ENCODE data around the gene RNF183.

The RNF183 gene

GRCh38 chr9:113350107-113350661, 47.0 kb upstream of the RNF183 start:
- Histone ChIP-seq H3K27me3 (ENCODE audit: control insufficient read depth in 1 of 2, insufficient read depth in 1 of 2, low read length in 2 of 2) (peaks cover 53 to 75% of the 10 kb centered on the region in 2 experiments), H3K4me2 (ENCODE audit: low read length, poor library complexity, severe bottlenecking) (no peak overlapping the region), H3K23ac (ENCODE audit: low read length in 2 of 2) (no peak overlapping the region), H2BK120ac (ENCODE audit: low read depth, low read length) (peak overlapping the region; percentile 45), H3K14ac (ENCODE audit: low read length in 2 of 2) (no peak overlapping the region), H2BK12ac (ENCODE audit: low read length in 2 of 2) (no peak overlapping the region), H3K18ac (ENCODE audit: low read depth in 1 of 2, low read length in 2 of 2) (no peak overlapping the region), H3K4me3 (ENCODE audit: insufficient read depth in 1 of 2, low read depth in 1 of 2, low read length in 2 of 2) (peak overlapping the region in 1 of 2 experiments; percentile 69), H3K79me1 (replicated peaks; ENCODE audit: low read length, poor library complexity, severe bottlenecking) (no peaks in the 10 kb centered on the region), H2BK15ac (ENCODE audit: low read depth, poor library complexity, severe bottlenecking) (no peak overlapping the region), H3K4me1 (ENCODE audit: control insufficient read depth, insufficient read depth, low read depth, low read length) (peaks cover 6% of the 10 kb centered on the region), H3K4ac (ENCODE audit: low read depth in 1 of 2, low read length in 2 of 2) (no peak overlapping the region), H2AK5ac (ENCODE audit: low read length, severe bottlenecking) (no peak overlapping the region), H3K9ac (ENCODE audit: low read length) (peak overlapping the region; percentile 29), H2AFZ (ENCODE audit: low read depth, low read length) (no peak overlapping the region), H4K91ac (ENCODE audit: low read length) (no peak overlapping the region), H3K9me3 (ENCODE audit: control insufficient read depth, low read length) (no peaks in the 10 kb centered on the region), H3K27ac (ENCODE audit: low read length, poor library complexity, severe bottlenecking) (no peak overlapping the region), H2BK5ac (ENCODE audit: low read depth, low read length, poor library complexity, severe bottlenecking) (no peak overlapping the region), H3K36me3 (ENCODE audit: control insufficient read depth in 1 of 2, insufficient read depth in 2 of 2, low read depth in 1 of 2, low read length in 2 of 2) (no peaks in the 10 kb centered on the region), H4K8ac (ENCODE audit: low read length) (peak overlapping the region; percentile 39)
- 20% methylated on average over 14 of the region's 14 CpGs for WGBS
- no peak for DNase-seq

- peak within 1 kb of the TSS; percentile 39 for H4K8ac ChIP-seq (ENCODE audit: low read length)
- no peaks in the 10 kb centered on the region for H3K79me1 ChIP-seq (replicated peaks; ENCODE audit: low read length, poor library complexity, severe bottlenecking)
- no peak within 1 kb of the TSS for H2BK12ac ChIP-seq (ENCODE audit: low read length in 2 of 2)
- no peak for DNase-seq
- peaks cover 6% of the 10 kb centered on the region for H3K4me1 ChIP-seq (ENCODE audit: control insufficient read depth, insufficient read depth, low read depth, low read length)
- H2BK15ac ChIP-seq (ENCODE audit: low read depth, poor library complexity, severe bottlenecking), result no peak within 1 kb of the TSS
- peak within 1 kb of the TSS; percentile 29 for H3K9ac ChIP-seq (ENCODE audit: low read length)
- H3K4me2 ChIP-seq (ENCODE audit: low read length, poor library complexity, severe bottlenecking), result peak within 1 kb of the TSS; percentile 95
- H3K27ac ChIP-seq (ENCODE audit: low read length, poor library complexity, severe bottlenecking), result no peak within 1 kb of the TSS
- no peak within 1 kb of the TSS for H2AFZ ChIP-seq (ENCODE audit: low read depth, low read length)
- H2BK120ac ChIP-seq (ENCODE audit: low read depth, low read length), result peak within 1 kb of the TSS; percentile 45
- H3K36me3 ChIP-seq (ENCODE audit: control insufficient read depth in 1 of 2, insufficient read depth in 2 of 2, low read depth in 1 of 2, low read length in 2 of 2), result no peaks in the 10 kb centered on the region
- no peak within 1 kb of the TSS for H3K23ac ChIP-seq (ENCODE audit: low read length in 2 of 2)
- peak within 1 kb of the TSS; percentile 48 to 69 for H3K4me3 ChIP-seq (ENCODE audit: insufficient read depth in 1 of 2, low read depth in 1 of 2, low read length in 2 of 2)
- H2AK5ac ChIP-seq (ENCODE audit: low read length, severe bottlenecking), result no peak within 1 kb of the TSS
- no peaks in the 10 kb centered on the region for H3K9me3 ChIP-seq (ENCODE audit: control insufficient read depth, low read length)
- H2BK5ac ChIP-seq (ENCODE audit: low read depth, low read length, poor library complexity, severe bottlenecking), result no peak within 1 kb of the TSS
- WGBS, result 4% methylated on average over 56 of the region's 71 CpGs
- no peak within 1 kb of the TSS for H4K91ac ChIP-seq (ENCODE audit: low read length)
- no peak within 1 kb of the TSS for H3K18ac ChIP-seq (ENCODE audit: low read depth in 1 of 2, low read length in 2 of 2)
- H3K14ac ChIP-seq (ENCODE audit: low read length in 2 of 2), result no peak within 1 kb of the TSS
- no peak within 1 kb of the TSS for H3K4ac ChIP-seq (ENCODE audit: low read depth in 1 of 2, low read length in 2 of 2)
- H3K27me3 ChIP-seq (ENCODE audit: control insufficient read depth in 1 of 2, insufficient read depth in 1 of 2, low read length in 2 of 2), result peaks cover 47 to 68% of the 10 kb centered on the region in 2 experiments
Measured at GRCh38 chr9:113349445-113350094, 46.4 kb upstream of the RNF183 start, which contains the start of gene BSPRY. TSS of gene BSPRY (plus strand) at chr9:113349541. CDS start at chr9:113349580, 39 bp downstream.

DNA sequence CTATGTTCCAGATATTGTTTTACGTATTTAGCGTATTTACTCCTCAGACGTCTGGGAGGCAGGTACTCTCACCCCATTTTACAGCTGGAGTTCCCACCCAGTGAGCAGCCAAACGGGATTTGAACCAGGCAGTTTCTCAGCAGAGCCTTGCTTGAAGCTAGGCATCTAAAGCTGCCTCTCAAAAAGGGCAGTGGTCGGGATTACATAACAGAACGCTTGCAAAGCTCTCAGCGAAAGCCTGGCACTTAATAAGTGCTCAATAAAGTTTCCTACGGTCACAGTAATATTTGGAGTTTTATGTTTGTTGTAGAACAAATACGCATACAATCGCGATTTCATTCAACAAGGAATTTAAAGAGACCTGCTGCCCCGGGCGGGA, 45.9 kb upstream of the RNF183 start:
- no peak overlapping the region for H3K4ac ChIP-seq (ENCODE audit: low read depth in 1 of 2, low read length in 2 of 2)
- peak overlapping the region in 1 of 2 experiments; percentile 48 for H3K4me3 ChIP-seq (ENCODE audit: insufficient read depth in 1 of 2, low read depth in 1 of 2, low read length in 2 of 2)
- no peak overlapping the region for H3K23ac ChIP-seq (ENCODE audit: low read length in 2 of 2)
- no peak overlapping the region for H3K27ac ChIP-seq (ENCODE audit: low read length, poor library complexity, severe bottlenecking)
- WGBS, result 19% methylated on average over 11 of the region's 13 CpGs
- no peaks in the 10 kb centered on the region for H3K9me3 ChIP-seq (ENCODE audit: control insufficient read depth, low read length)
- H2BK120ac ChIP-seq (ENCODE audit: low read depth, low read length), result no peak overlapping the region
- no peak overlapping the region for H3K18ac ChIP-seq (ENCODE audit: low read depth in 1 of 2, low read length in 2 of 2)
- H2AFZ ChIP-seq (ENCODE audit: low read depth, low read length), result no peak overlapping the region
- no peak overlapping the region for H3K14ac ChIP-seq (ENCODE audit: low read length in 2 of 2)
- H3K9ac ChIP-seq (ENCODE audit: low read length), result no peak overlapping the region
- no peak overlapping the region for H4K8ac ChIP-seq (ENCODE audit: low read length)
- H3K4me2 ChIP-seq (ENCODE audit: low read length, poor library complexity, severe bottlenecking), result peak overlapping the region; percentile 95
- H3K36me3 ChIP-seq (ENCODE audit: control insufficient read depth in 1 of 2, insufficient read depth in 2 of 2, low read depth in 1 of 2, low read length in 2 of 2), result no peaks in the 10 kb centered on the region
- DNase-seq, result no peak
- no peak overlapping the region for H2BK5ac ChIP-seq (ENCODE audit: low read depth, low read length, poor library complexity, severe bottlenecking)
- H2BK15ac ChIP-seq (ENCODE audit: low read depth, poor library complexity, severe bottlenecking), result no peak overlapping the region
- H3K79me1 ChIP-seq (replicated peaks; ENCODE audit: low read length, poor library complexity, severe bottlenecking), result no peaks in the 10 kb centered on the region
- H2BK12ac ChIP-seq (ENCODE audit: low read length in 2 of 2), result no peak overlapping the region
- H4K91ac ChIP-seq (ENCODE audit: low read length), result no peak overlapping the region
- peaks cover 6% of the 10 kb centered on the region for H3K4me1 ChIP-seq (ENCODE audit: control insufficient read depth, insufficient read depth, low read depth, low read length)
- peaks cover 42 to 63% of the 10 kb centered on the region in 2 experiments for H3K27me3 ChIP-seq (ENCODE audit: control insufficient read depth in 1 of 2, insufficient read depth in 1 of 2, low read length in 2 of 2)
- H2AK5ac ChIP-seq (ENCODE audit: low read length, severe bottlenecking), result no peak overlapping the region

DNA sequence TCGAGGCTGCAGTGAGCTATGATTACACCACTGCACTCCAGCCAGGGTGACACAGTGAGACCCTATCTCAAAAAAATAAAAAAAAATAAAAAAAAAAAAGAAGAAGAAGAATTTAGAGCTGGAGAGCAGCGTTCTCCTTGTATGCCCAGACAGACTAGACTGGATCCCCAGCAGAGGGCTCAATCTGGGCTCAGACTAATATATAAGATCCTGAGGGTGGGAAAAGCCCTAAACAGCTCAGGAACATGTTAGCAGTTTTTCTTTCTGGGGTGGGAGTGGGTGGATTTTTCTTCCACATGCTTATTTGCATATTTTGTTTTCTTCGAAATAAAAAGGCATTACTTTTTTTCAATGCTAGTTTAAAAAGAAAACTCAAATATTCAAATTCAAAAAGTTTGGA, 45.3 kb upstream of the RNF183 start:
- no peaks in the 10 kb centered on the region for H3K9me3 ChIP-seq (ENCODE audit: control insufficient read depth, low read length)
- no peak overlapping the region for H3K4me3 ChIP-seq (ENCODE audit: insufficient read depth in 1 of 2, low read depth in 1 of 2, low read length in 2 of 2)
- H3K4me1 ChIP-seq (ENCODE audit: control insufficient read depth, insufficient read depth, low read depth, low read length), result peaks cover 6% of the 10 kb centered on the region
- H2AFZ ChIP-seq (ENCODE audit: low read depth, low read length), result no peak overlapping the region
- peaks cover 37 to 59% of the 10 kb centered on the region in 2 experiments for H3K27me3 ChIP-seq (ENCODE audit: control insufficient read depth in 1 of 2, insufficient read depth in 1 of 2, low read length in 2 of 2)
- no peak overlapping the region for H3K18ac ChIP-seq (ENCODE audit: low read depth in 1 of 2, low read length in 2 of 2)
- no peak overlapping the region for H3K27ac ChIP-seq (ENCODE audit: low read length, poor library complexity, severe bottlenecking)
- H4K91ac ChIP-seq (ENCODE audit: low read length), result no peak overlapping the region
- H2BK12ac ChIP-seq (ENCODE audit: low read length in 2 of 2), result no peak overlapping the region
- no peaks in the 10 kb centered on the region for H3K36me3 ChIP-seq (ENCODE audit: control insufficient read depth in 1 of 2, insufficient read depth in 2 of 2, low read depth in 1 of 2, low read length in 2 of 2)
- H3K14ac ChIP-seq (ENCODE audit: low read length in 2 of 2), result no peak overlapping the region
- no peak overlapping the region for H2BK15ac ChIP-seq (ENCODE audit: low read depth, poor library complexity, severe bottlenecking)
- no peaks in the 10 kb centered on the region for H3K79me1 ChIP-seq (replicated peaks; ENCODE audit: low read length, poor library complexity, severe bottlenecking)
- H3K4me2 ChIP-seq (ENCODE audit: low read length, poor library complexity, severe bottlenecking), result no peak overlapping the region
- H2BK5ac ChIP-seq (ENCODE audit: low read depth, low read length, poor library complexity, severe bottlenecking), result no peak overlapping the region
- no peak overlapping the region for H2BK120ac ChIP-seq (ENCODE audit: low read depth, low read length)
- H3K4ac ChIP-seq (ENCODE audit: low read depth in 1 of 2, low read length in 2 of 2), result no peak overlapping the region
- H2AK5ac ChIP-seq (ENCODE audit: low read length, severe bottlenecking), result no peak overlapping the region
- H4K8ac ChIP-seq (ENCODE audit: low read length), result no peak overlapping the region
- WGBS, result 97% methylated on average over 2 of the region's 3 CpGs
- no peak overlapping the region for H3K9ac ChIP-seq (ENCODE audit: low read length)
- no peak overlapping the region for H3K23ac ChIP-seq (ENCODE audit: low read length in 2 of 2)
- no peak for DNase-seq
